HCT116 (cell line): Measurements from ENCODE around the gene CTTN. TPM values are rescaled to one million over a fixed set of nuclear protein-coding genes. Genes with fewer than 3 reads are reported as not detected.

ENCODE experiments used
- ATAC-seq: fragments of 200-7000 bp; cut with Tn5 transposase; 2 replicates; pipeline ENCODE4 v1.9.1; 2020; ENCODE audit warnings: mild to moderate bottlenecking, moderate library complexity
- BruUV-seq: library from RNA; stranded (reverse); fragments of 400-500 nt; replicated peaks from 2 replicates; lab custom pipeline; 2021; lab: Mats Ljungman, UMichigan
- CTCF ChIA-PET: fragments of 300-600 bp; sonication (Branson Sonifier 250); formaldehyde crosslinking; loops from one replicate; lab custom pipeline; 2021; ENCODE audit warnings: antibody characterized with exemption; lab: Charles Lee
- POLR2A ChIA-PET: fragments of 300-600, 350-600 bp; sonication (Branson Sonifier 250); formaldehyde crosslinking; loops from one replicate; lab custom pipeline; 2021; ENCODE audit warnings: antibody characterized with exemption; lab: Charles Lee
- RAD21 ChIA-PET, 2 experiments: fragments of 300-600 bp; sonication (Branson Sonifier 250); formaldehyde crosslinking; loops; one replicate each; lab custom pipeline; 2023; ENCODE audit warnings: low total read pairs in 2 of 2; ENCODE audit not compliant: uncharacterized antibody in 2 of 2, unreplicated experiment in 2 of 2, low non-redundant PET in 1 of 2; lab: Charles Lee
- DNase-seq: peaks from one replicate; pipeline ENCODE4 v3.0.0-alpha.2; 2010; ENCODE audit warnings: low read depth, low spot score
- H2AFZ ChIP-seq: fragments of 200-600 bp; shearing (Covaris generic), sonication (generic); 2 replicates; pipeline ENCODE4 v1.6.1; 2017; ENCODE audit warnings: low read depth, mixed run types, mixed read lengths, antibody characterized with exemption, low read length; ENCODE audit not compliant: poor library complexity, severe bottlenecking
- H3K27ac ChIP-seq: 2 replicates; pipeline ENCODE4 v1.5.1; 2012; ENCODE audit warnings: low read depth, low read length
- H3K27me3 ChIP-seq: fragments of 200-600 bp; sonication (generic); 2 replicates; pipeline ENCODE4 v1.6.1; 2016; ENCODE audit warnings: mixed run types, low read length, mixed read lengths; ENCODE audit not compliant: insufficient read depth
- H3K36me3 ChIP-seq, 2 experiments: fragments of 200-500 bp in 1 of 2; fragments of 200-600 bp in 1 of 2; sonication (Bioruptor generic) in 1 of 2; sonication (generic) in 1 of 2; 2 replicates each; pipeline versions ENCODE4 v1.5.1 to v1.6.1; 2014 to 2016; ENCODE audit warnings: low read length in 2 of 2, inconsistent platforms in 1 of 2, mixed read lengths in 1 of 2, mixed run types in 1 of 2; ENCODE audit not compliant: insufficient read depth in 2 of 2, control insufficient read depth in 1 of 2
- H3K4me1 ChIP-seq, 2 experiments: fragments of 200-600 bp in 1 of 2; sonication (generic) in 1 of 2; 2 replicates each; pipeline versions ENCODE4 v1.5.1 to v1.6.1; 2012 to 2017; ENCODE audit warnings: low read length in 2 of 2, inconsistent platforms in 1 of 2, mild to moderate bottlenecking in 1 of 2, mixed read lengths in 1 of 2, mixed run types in 1 of 2, moderate library complexity in 1 of 2; ENCODE audit not compliant: insufficient read depth in 2 of 2, control insufficient read depth in 1 of 2
- H3K4me2 ChIP-seq: fragments of 200-600 bp; sonication (generic); 2 replicates; pipeline ENCODE4 v1.6.1; 2017; ENCODE audit warnings: mixed run types, low read length, mixed read lengths
- H3K4me3 ChIP-seq, 2 experiments: fragments of 200-600 bp in 1 of 2; sonication (generic) in 1 of 2; replicated peaks in 1 of 2; 2 replicates each; pipeline ENCODE4 v1.5.1; 2011 to 2016; ENCODE audit warnings: low read length in 2 of 2, control low read depth in 1 of 2, low read depth in 1 of 2, mild to moderate bottlenecking in 1 of 2, mixed read lengths in 1 of 2, mixed run types in 1 of 2
- H3K79me2 ChIP-seq: fragments of 200-600 bp; sonication (generic); 2 replicates; pipeline ENCODE4 v1.6.1; 2017; ENCODE audit warnings: mild to moderate bottlenecking, mixed run types, low read length, moderate library complexity, mixed read lengths; ENCODE audit not compliant: insufficient read depth
- H3K9ac ChIP-seq: fragments of 200-600 bp; sonication (generic); 2 replicates; pipeline ENCODE4 v1.6.1; 2016; ENCODE audit warnings: low read length, mixed read lengths
- H3K9me2 ChIP-seq: fragments of 200-600 bp; sonication (generic), shearing (Covaris generic); 2 replicates; pipeline ENCODE4 v1.6.1; 2017; ENCODE audit warnings: mixed run types, mild to moderate bottlenecking, moderate library complexity; ENCODE audit not compliant: insufficient read depth
- H3K9me3 ChIP-seq, 2 experiments: fragments of 200-500 bp in 1 of 2; fragments of 200-600 bp in 1 of 2; sonication (Bioruptor generic) in 1 of 2; sonication (generic) in 1 of 2; 2 replicates each; pipeline ENCODE4 v1.6.1; 2014 to 2017; ENCODE audit warnings: low read length in 2 of 2, mixed read lengths in 2 of 2, inconsistent platforms in 1 of 2, low read depth in 1 of 2, mild to moderate bottlenecking in 1 of 2, mixed run types in 1 of 2, moderate library complexity in 1 of 2; ENCODE audit not compliant: control insufficient read depth in 1 of 2, insufficient read depth in 1 of 2
- H4K20me1 ChIP-seq: fragments of 200-600 bp; sonication (generic), shearing (Covaris generic); 2 replicates; pipeline ENCODE4 v1.6.1; 2017; ENCODE audit warnings: mixed run types, mild to moderate bottlenecking, moderate library complexity; ENCODE audit not compliant: insufficient read depth
- CBX3 ChIP-seq: IDR thresholded peaks from 2 replicates; pipeline ENCODE4 v1.6.1; 2012; ENCODE audit warnings: low read depth
- EGR1 ChIP-seq: IDR thresholded peaks from 2 replicates; pipeline ENCODE4 v1.6.1; 2012; ENCODE audit warnings: low read depth
- POLR2AphosphoS5 ChIP-seq: IDR thresholded peaks from 2 replicates; pipeline ENCODE4 v1.6.1; 2011; ENCODE audit warnings: mild to moderate bottlenecking, low read depth, low read length, moderate library complexity
- SP1 ChIP-seq: IDR thresholded peaks from 2 replicates; pipeline ENCODE4 v1.6.1; 2012; ENCODE audit warnings: low read depth
- TCF7L2 ChIP-seq: IDR thresholded peaks from 2 replicates; pipeline ENCODE4 v1.7.0; 2011; ENCODE audit warnings: borderline replicate concordance, inconsistent platforms; ENCODE audit not compliant: insufficient read depth, insufficient read length; ENCODE audit errors: extremely low read depth
- intact Hi-C: fragments of 100-400 bp; cut with micrococcal nuclease; formaldehyde crosslinking; loops from 2 replicates; pipeline ENCODE4 v1.10.0; 2022
- total RNA-seq: library from RNA; stranded (reverse); gene quantifications from one replicate; pipeline ENCODE4 v1.2.1, GENCODE V29; 2021; ENCODE audit not compliant: unreplicated experiment
- TF ChIP-seq, protein P1 (sequence below): IDR thresholded peaks from 2 replicates; pipeline ENCODE4 v1.6.1; 2012; ENCODE audit warnings: low read depth
- TF ChIP-seq, protein P2 (sequence below): IDR thresholded peaks from 2 replicates; pipeline ENCODE4 v1.6.1; 2011; ENCODE audit warnings: mild to moderate bottlenecking, low read length, moderate library complexity; ENCODE audit not compliant: insufficient replicate concordance; ENCODE audit errors: extremely low read depth

CTTN gene
- total RNA-seq, 1 experiment from 2014 or later, result 249 TPM

DNA sequence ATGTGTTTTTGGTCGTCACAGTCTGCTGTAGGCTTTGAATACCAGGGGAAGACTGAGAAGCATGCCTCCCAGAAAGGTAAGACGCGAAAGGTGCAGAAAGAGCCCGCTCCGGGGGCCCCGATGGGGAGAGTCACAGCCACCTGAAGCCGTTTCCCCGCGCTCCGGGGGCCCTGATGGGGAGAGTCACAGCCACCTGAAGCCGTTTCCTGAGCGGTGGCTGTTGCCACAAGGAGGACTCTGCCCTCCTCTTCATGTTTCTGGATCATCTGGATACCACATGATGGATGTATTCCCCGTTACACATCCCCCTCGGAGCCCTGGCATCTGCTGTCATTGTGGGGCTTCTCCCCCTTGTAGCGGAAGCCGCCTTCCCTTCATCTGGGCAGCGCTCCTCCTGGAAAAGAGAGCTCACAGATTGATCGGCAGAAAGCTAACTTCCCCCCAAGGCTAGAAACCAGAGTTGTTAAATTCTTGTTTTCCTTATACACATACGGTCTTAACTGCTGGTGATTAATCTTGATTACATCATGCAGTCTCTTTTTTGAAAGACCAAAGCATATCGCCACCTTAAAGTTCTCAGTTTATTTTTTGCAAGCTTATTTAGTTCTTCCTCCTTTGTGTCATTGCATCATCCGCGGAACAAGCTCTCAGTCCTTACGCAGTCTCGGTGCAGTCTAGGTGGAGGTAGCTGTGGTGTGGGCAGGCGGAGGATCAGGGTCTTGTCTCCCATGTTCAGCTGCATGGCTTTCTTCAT, 17.5 kb downstream of the CTTN start:
- peaks cover 50 to 65% of the 10 kb centered on the region in 2 experiments for H3K36me3 ChIP-seq
- DNase-seq (no peak), ATAC-seq (no peak)
- H3K27ac ChIP-seq, result no peak overlapping the region
- no peak overlapping the region for H3K9ac ChIP-seq
- BruUV-seq, result no TSS peak
- RAD21 ChIA-PET, result no interaction called here
- CTCF ChIA-PET, result no interaction called here
- no peaks in the 10 kb centered on the region for H3K9me2 ChIP-seq
- peaks cover 26% of the 10 kb centered on the region; the same call in 1 of the 2 replicates for H3K79me2 ChIP-seq
- TF ChIP-seq POLR2AphosphoS5 (no peak), TCF7L2 (no peak), CBX3 (no peak), SP1 (no peak), EGR1 (no peak)
- TF ChIP-seq, protein P1, sequence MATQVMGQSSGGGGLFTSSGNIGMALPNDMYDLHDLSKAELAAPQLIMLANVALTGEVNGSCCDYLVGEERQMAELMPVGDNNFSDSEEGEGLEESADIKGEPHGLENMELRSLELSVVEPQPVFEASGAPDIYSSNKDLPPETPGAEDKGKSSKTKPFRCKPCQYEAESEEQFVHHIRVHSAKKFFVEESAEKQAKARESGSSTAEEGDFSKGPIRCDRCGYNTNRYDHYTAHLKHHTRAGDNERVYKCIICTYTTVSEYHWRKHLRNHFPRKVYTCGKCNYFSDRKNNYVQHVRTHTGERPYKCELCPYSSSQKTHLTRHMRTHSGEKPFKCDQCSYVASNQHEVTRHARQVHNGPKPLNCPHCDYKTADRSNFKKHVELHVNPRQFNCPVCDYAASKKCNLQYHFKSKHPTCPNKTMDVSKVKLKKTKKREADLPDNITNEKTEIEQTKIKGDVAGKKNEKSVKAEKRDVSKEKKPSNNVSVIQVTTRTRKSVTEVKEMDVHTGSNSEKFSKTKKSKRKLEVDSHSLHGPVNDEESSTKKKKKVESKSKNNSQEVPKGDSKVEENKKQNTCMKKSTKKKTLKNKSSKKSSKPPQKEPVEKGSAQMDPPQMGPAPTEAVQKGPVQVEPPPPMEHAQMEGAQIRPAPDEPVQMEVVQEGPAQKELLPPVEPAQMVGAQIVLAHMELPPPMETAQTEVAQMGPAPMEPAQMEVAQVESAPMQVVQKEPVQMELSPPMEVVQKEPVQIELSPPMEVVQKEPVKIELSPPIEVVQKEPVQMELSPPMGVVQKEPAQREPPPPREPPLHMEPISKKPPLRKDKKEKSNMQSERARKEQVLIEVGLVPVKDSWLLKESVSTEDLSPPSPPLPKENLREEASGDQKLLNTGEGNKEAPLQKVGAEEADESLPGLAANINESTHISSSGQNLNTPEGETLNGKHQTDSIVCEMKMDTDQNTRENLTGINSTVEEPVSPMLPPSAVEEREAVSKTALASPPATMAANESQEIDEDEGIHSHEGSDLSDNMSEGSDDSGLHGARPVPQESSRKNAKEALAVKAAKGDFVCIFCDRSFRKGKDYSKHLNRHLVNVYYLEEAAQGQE, result no peak
- TF ChIP-seq, protein P2, sequence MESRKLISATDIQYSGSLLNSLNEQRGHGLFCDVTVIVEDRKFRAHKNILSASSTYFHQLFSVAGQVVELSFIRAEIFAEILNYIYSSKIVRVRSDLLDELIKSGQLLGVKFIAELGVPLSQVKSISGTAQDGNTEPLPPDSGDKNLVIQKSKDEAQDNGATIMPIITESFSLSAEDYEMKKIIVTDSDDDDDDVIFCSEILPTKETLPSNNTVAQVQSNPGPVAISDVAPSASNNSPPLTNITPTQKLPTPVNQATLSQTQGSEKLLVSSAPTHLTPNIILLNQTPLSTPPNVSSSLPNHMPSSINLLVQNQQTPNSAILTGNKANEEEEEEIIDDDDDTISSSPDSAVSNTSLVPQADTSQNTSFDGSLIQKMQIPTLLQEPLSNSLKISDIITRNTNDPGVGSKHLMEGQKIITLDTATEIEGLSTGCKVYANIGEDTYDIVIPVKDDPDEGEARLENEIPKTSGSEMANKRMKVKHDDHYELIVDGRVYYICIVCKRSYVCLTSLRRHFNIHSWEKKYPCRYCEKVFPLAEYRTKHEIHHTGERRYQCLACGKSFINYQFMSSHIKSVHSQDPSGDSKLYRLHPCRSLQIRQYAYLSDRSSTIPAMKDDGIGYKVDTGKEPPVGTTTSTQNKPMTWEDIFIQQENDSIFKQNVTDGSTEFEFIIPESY, result no peak
- no peaks in the 10 kb centered on the region for H3K4me1 ChIP-seq
- intact Hi-C loops, result no loop called here
- no peaks in the 10 kb centered on the region for H3K9me3 ChIP-seq
- no peak overlapping the region for H3K4me2 ChIP-seq
- POLR2A ChIA-PET, result no interaction called here
- no peaks in the 10 kb centered on the region for H4K20me1 ChIP-seq
- H3K27me3 ChIP-seq, result no peaks in the 10 kb centered on the region
- no peak overlapping the region for H3K4me3 ChIP-seq
- H2AFZ ChIP-seq, result no peak overlapping the region
